HG03354 (cell line): ENCODE data around the gene KCNG2.

Experiments
- ATAC-seq: cut with Tn5 transposase; IDR thresholded peaks from one replicate; pipeline ENCODE4 v1.9.1; 2021; ENCODE audit warnings: mild to moderate bottlenecking; ENCODE audit not compliant: unreplicated experiment, poor library complexity, severe bottlenecking

The KCNG2 gene

GRCh38 chr18:79782566-79783308 is 15.0 kb upstream of the KCNG2 start:
- ATAC-seq = no peak

- no peak for ATAC-seq
Measured at GRCh38 chr18:79784071-79784913, 13.4 kb upstream of the KCNG2 start.

- no peak for ATAC-seq
Measured at GRCh38 chr18:79784965-79785770, 12.6 kb upstream of the KCNG2 start.

- ATAC-seq = no peak
Measured at GRCh38 chr18:79785831-79786230, 11.9 kb upstream of the KCNG2 start.

GRCh38 chr18:79786304-79786703 is 11.4 kb upstream of the KCNG2 start:
- no peak for ATAC-seq

- ATAC-seq = no peak
Measured at GRCh38 chr18:79786786-79787526, 10.8 kb upstream of the KCNG2 start.

- no peak for ATAC-seq
Measured at GRCh38 chr18:79787527-79787864, 10.2 kb upstream of the KCNG2 start.

- ATAC-seq = no peak
Measured at GRCh38 chr18:79787865-79788733, 9.6 kb upstream of the KCNG2 start.

- ATAC-seq = no peak
Measured at GRCh38 chr18:79788734-79789085, 9.0 kb upstream of the KCNG2 start.

GRCh38 chr18:79789091-79789891 is 8.4 kb upstream of the KCNG2 start:
- no peak for ATAC-seq

GRCh38 chr18:79789901-79790890 is 7.5 kb upstream of the KCNG2 start:
- no peak for ATAC-seq

GRCh38 chr18:79790996-79791972 is 6.5 kb upstream of the KCNG2 start:
- ATAC-seq = no peak

GRCh38 chr18:79792096-79792987 is 5.4 kb upstream of the KCNG2 start:
- ATAC-seq = no peak

- ATAC-seq = no peak
Measured at GRCh38 chr18:79792988-79793355, 4.8 kb upstream of the KCNG2 start.

- ATAC-seq = no peak
Measured at GRCh38 chr18:79794846-79795245, 2.9 kb upstream of the KCNG2 start.
